SU-DHL-6 (cell line): ENCODE data around the gene MTERF4.

Experiments
- H2AFZ ChIP-seq: fragments of 200-600 bp; sonication (generic); 2 replicates; pipeline ENCODE4 v1.6.1; 2014; ENCODE audit warnings: low read depth, mild to moderate bottlenecking, moderate library complexity, mixed read lengths, antibody characterized with exemption, low read length; ENCODE audit not compliant: severe bottlenecking
- H3F3A ChIP-seq: fragments of 200-600 bp; shearing (Covaris generic); 2 replicates; pipeline ENCODE4 v1.6.0; 2016; ENCODE audit warnings: antibody characterized with exemption, mild to moderate bottlenecking; ENCODE audit not compliant: insufficient read depth
- H3K27ac ChIP-seq: fragments of 200-600 bp; sonication (generic); 2 replicates; pipeline ENCODE4 v1.5.1; 2016; ENCODE audit warnings: low read depth, mild to moderate bottlenecking, low read length, moderate library complexity, mixed read lengths
- H3K27me3 ChIP-seq: fragments of 200-600 bp; sonication (generic), shearing (Covaris generic); 2 replicates; pipeline ENCODE4 v1.6.0; 2014; ENCODE audit warnings: mild to moderate bottlenecking, low read length
- H3K36me3 ChIP-seq: fragments of 200-600 bp; sonication (generic); 2 replicates; pipeline ENCODE4 v1.6.1; 2014; ENCODE audit warnings: mild to moderate bottlenecking, low read length, mixed read lengths
- H3K4me2 ChIP-seq: fragments of 300-600, 200-600 bp; shearing (Covaris generic), sonication (generic); 2 replicates; pipeline ENCODE4 v1.6.0; 2014; ENCODE audit warnings: low read length, low read depth, mild to moderate bottlenecking; ENCODE audit not compliant: poor library complexity, severe bottlenecking
- H3K4me3 ChIP-seq: fragments of 200-600 bp; sonication (generic); 2 replicates; pipeline ENCODE4 v1.5.1; 2014; ENCODE audit warnings: antibody characterized with exemption, low read length, mild to moderate bottlenecking, mixed read lengths; ENCODE audit not compliant: insufficient read depth, poor library complexity, severe bottlenecking
- H3K79me2 ChIP-seq: fragments of 200-600 bp; sonication (generic); 2 replicates; pipeline ENCODE4 v1.6.1; 2014; ENCODE audit warnings: mild to moderate bottlenecking, low read length, moderate library complexity; ENCODE audit not compliant: insufficient read depth
- H3K9ac ChIP-seq: fragments of 200-600 bp; sonication (generic); 2 replicates; pipeline ENCODE4 v1.7.0; 2014; ENCODE audit warnings: mild to moderate bottlenecking, low read length
- H3K9me2 ChIP-seq: fragments of 200-600 bp; sonication (generic); replicated peaks from 2 replicates; pipeline ENCODE4 v1.6.1; 2014; ENCODE audit warnings: low read length; ENCODE audit not compliant: insufficient read depth
- H3K9me3 ChIP-seq: fragments of 200-600 bp; sonication (generic); 2 replicates; pipeline ENCODE4 v1.6.1; 2014; ENCODE audit warnings: low read length, mixed read lengths; ENCODE audit not compliant: insufficient read depth
- H4K20me1 ChIP-seq: fragments of 200-600 bp; sonication (generic); 2 replicates; pipeline ENCODE4 v1.6.1; 2014; ENCODE audit warnings: low read depth, mild to moderate bottlenecking, antibody characterized with exemption, low read length, moderate library complexity, mixed read lengths
- CTCF ChIP-seq: fragments of 200-600 bp; sonication (generic); IDR thresholded peaks from one replicate; pipeline ENCODE4 v1.5.1; 2017; ENCODE audit warnings: antibody characterized with exemption, mild to moderate bottlenecking, low read length, moderate library complexity; ENCODE audit not compliant: insufficient read depth, poor library complexity, severe bottlenecking
- EZH2phosphoT487 ChIP-seq: fragments of 200-600 bp; sonication (generic), shearing (Covaris generic); conservative IDR thresholded peaks from 2 replicates; pipeline ENCODE4 v1.6.1; 2018; ENCODE audit warnings: mild to moderate bottlenecking, antibody characterized with exemption, low read length, moderate library complexity, mixed read lengths

Gene MTERF4

GRCh38 chr2:241053576-241054251 is 48.4 kb downstream of the MTERF4 start:
- no peaks in the 10 kb centered on the region for H3K79me2 ChIP-seq
- H2AFZ ChIP-seq = no peak overlapping the region
- no peak overlapping the region for H3K9ac ChIP-seq
- H3K4me3 ChIP-seq = no peak overlapping the region
- H3K27ac ChIP-seq = no peak overlapping the region
- no peak for TF ChIP-seq EZH2phosphoT487
- no peak for TF ChIP-seq CTCF
- H3K36me3 ChIP-seq = no peaks in the 10 kb centered on the region
- H3F3A ChIP-seq = no peaks in the 10 kb centered on the region
- no peak overlapping the region for H3K4me2 ChIP-seq
- H3K9me3 ChIP-seq = no peaks in the 10 kb centered on the region
- no peaks in the 10 kb centered on the region for H3K27me3 ChIP-seq
- no peaks in the 10 kb centered on the region for H3K9me2 ChIP-seq
- H4K20me1 ChIP-seq = no peaks in the 10 kb centered on the region

- no peak overlapping the region for H3K9ac ChIP-seq
- no peak overlapping the region for H3K4me3 ChIP-seq
- no peak overlapping the region for H3K27ac ChIP-seq
- no peak for TF ChIP-seq EZH2phosphoT487
- no peak for TF ChIP-seq CTCF
- H3F3A ChIP-seq = no peaks in the 10 kb centered on the region
- no peaks in the 10 kb centered on the region for H3K27me3 ChIP-seq
- no peaks in the 10 kb centered on the region for H3K9me2 ChIP-seq
- H3K36me3 ChIP-seq = no peaks in the 10 kb centered on the region
- no peak overlapping the region for H3K4me2 ChIP-seq
- no peaks in the 10 kb centered on the region for H3K79me2 ChIP-seq
- H3K9me3 ChIP-seq = no peaks in the 10 kb centered on the region
- H2AFZ ChIP-seq = no peak overlapping the region
- H4K20me1 ChIP-seq = no peaks in the 10 kb centered on the region
These were observed 49.3 kb downstream of the MTERF4 start for GRCh38 chr2:241052677-241053360.

- Histone ChIP-seq H3K36me3 (no peaks in the 10 kb centered on the region), H3K27me3 (no peaks in the 10 kb centered on the region), H3K79me2 (no peaks in the 10 kb centered on the region), H3K9ac (no peak overlapping the region), H3K9me2 (no peaks in the 10 kb centered on the region), H2AFZ (no peak overlapping the region), H3F3A (no peaks in the 10 kb centered on the region), H3K27ac (no peak overlapping the region), H3K4me3 (no peak overlapping the region), H3K9me3 (no peaks in the 10 kb centered on the region), H3K4me2 (no peak overlapping the region), H4K20me1 (no peaks in the 10 kb centered on the region)
- no peak for TF ChIP-seq EZH2phosphoT487
- no peak for TF ChIP-seq CTCF
These were observed 50.3 kb downstream of the MTERF4 start for GRCh38 chr2:241051578-241052487.
